HG03280 (cell line): ENCODE measurements around the gene SH3BP2.

Experiments
- ATAC-seq: cut with Tn5 transposase; IDR thresholded peaks from one replicate; pipeline ENCODE4 v1.9.1; 2021; ENCODE audit warnings: mild to moderate bottlenecking, moderate library complexity; ENCODE audit not compliant: unreplicated experiment

The SH3BP2 gene

DNA sequence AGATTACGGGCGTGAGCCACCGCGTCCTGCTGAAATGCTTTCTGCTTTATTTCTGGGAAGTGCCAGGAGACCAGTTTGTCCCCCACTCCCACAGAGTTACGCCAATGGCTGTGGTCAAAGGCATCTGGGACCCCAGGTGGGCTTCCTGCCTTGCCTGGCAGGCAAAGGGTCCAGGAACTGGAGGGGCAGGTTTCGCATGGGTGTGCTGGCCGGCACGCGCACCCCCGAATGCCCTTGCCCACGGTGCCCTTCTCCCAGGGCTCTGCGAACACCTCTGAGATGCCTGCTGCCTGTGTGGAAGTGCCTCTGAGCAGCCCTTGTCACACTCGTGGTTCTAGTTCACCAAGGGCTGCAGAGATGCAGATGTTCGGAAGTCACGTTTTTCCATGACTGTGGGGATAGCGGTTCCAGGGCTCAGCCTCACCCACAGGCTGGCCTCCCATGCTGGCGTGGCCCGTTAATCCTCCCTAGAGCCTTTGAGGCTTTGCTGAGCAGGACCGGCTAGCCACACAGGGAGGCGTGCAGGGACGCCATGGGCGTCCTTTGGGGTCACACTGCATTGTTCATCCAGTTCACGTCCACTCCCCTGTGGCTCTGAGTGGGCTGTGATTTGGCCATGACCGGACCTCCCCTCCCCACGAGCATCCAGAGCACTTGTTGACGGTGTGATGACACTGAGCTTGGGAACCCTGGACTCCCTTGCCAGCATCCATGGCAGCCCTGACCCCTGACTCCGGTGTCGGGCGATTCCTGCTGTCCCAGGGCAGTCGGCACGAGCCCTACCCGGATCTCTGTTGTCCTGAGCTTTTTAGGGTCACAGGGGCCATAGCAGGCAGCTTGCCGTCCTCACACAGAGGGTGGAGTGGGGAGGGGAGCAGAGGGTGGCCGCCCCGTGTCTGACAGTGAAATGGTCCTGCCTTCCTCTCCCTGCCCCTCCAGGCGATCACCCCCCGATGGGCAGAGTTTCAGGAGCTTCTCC is 38.0 kb downstream of the SH3BP2 start:
- no peak for ATAC-seq

DNA sequence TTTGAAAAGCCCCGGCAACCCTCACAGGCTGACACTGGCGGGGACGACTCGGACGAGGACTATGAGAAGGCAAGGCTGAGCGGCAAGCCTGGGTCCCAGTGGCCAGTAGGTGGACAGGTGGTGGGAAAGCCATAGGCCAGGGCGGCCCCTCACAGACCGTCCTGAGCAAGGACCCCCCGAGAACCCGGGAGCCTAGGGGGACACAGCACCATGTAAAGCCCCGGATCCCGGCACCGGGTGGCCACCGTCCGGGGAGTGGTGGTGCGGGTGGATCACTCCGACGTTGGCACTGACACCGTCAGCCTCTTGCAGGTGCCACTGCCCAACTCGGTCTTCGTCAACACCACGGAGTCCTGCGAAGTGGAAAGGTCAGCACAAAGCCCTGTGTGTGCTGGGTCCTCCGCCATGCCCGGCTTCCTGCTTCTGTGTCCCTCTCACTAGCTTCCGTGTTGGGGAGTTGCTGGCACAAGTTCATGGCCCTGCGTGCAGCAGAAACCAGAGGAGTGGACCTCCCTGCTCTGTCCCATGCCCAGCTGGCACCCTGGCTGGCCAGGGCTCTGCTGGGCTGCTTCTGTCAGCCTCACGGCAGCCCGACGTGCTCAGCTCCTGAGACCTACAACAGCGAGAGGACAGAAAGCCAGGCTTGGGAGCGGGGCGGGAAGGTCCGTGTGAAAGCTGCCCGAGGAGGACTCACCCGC is 38.9 kb downstream of the SH3BP2 start:
- ATAC-seq = no peak

GRCh38 chr4:2832309-2832980 is 39.6 kb downstream of the SH3BP2 start:
- ATAC-seq = no peak

DNA sequence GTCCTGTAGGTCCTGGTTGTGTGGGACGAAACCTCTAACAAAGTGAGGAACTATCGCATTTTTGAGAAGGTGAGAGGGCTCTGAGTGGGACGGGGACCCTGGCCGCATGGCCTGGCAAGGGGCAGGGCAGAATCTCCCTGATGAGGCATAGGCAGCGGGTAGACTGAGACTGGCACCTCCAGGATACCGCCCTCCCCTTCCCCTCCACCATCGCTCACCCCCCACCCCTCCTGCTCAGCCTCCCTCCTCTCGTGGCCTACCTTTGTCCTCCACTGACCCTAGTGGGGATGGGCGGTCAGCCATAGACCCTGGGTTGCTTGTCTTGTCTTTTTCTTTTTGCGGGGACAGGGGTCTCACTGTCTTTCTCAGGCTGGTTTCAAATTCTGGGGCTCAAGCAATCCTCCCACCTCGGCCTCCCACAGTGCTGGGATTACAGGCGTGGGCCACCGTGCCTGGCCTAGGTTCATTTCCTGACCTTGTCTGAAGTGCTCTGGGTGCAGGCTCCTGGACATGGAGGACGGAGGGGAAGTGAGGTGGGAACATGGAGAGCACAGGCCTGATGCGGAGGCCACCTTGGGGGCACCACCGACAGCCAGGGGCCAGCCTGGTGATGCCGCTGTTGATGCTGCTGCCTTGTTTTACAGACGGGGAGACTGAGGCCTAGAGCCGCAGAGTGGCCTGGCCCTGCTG is 40.2 kb downstream of the SH3BP2 start:
- no peak for ATAC-seq

- ATAC-seq = no peak
Measured at GRCh38 chr4:2833671-2834000, 40.8 kb downstream of the SH3BP2 start.

- no peak for ATAC-seq
Measured at GRCh38 chr4:2834001-2834921, 41.4 kb downstream of the SH3BP2 start.

- no peak for ATAC-seq
Measured at GRCh38 chr4:2835978-2836377, 43.1 kb downstream of the SH3BP2 start.

DNA sequence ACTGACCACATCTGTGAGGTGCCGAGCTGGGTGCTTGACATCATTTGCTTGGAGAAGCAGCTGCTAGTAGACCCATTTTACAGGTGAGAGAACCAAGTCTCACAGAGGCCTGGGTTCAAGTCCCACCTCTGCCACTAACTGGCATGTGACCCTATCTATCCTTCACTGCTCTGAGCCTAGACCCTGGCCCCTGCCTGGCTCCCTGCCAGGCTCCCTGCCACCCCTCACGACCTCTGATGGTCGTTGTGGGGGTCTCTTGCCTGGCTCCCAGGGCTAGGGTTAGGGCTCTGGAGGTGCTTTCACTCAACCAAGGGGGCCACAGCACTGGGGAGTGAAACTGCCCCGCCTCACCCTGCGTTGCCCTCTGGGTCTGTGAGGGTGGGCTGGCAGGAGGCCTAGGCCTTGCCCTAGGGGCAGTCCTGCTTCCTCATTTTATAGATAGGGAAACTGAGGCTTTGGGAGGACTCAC is 43.5 kb downstream of the SH3BP2 start:
- ATAC-seq = no peak

GRCh38 chr4:2837110-2837903 is 44.4 kb downstream of the SH3BP2 start:
- ATAC-seq = no peak

- no peak for ATAC-seq
Measured at GRCh38 chr4:2837904-2838496, 45.1 kb downstream of the SH3BP2 start.

- ATAC-seq = no peak
Measured at GRCh38 chr4:2839060-2839459, 46.2 kb downstream of the SH3BP2 start.

- no peak for ATAC-seq
Measured at GRCh38 chr4:2842687-2843262, 49.9 kb downstream of the SH3BP2 start.

GRCh38 chr4:2843263-2843940 is 50.5 kb downstream of the SH3BP2 start, which contains the start of gene ADD1:
ADD1 (plus strand) TSS chr4:2843844; CDS start chr4:2875916, 32,072 bp downstream.
- peak; percentile 91 for ATAC-seq

GRCh38 chr4:2843941-2844584 is 51.2 kb downstream of the SH3BP2 start:
- ATAC-seq = peak; percentile 28

DNA sequence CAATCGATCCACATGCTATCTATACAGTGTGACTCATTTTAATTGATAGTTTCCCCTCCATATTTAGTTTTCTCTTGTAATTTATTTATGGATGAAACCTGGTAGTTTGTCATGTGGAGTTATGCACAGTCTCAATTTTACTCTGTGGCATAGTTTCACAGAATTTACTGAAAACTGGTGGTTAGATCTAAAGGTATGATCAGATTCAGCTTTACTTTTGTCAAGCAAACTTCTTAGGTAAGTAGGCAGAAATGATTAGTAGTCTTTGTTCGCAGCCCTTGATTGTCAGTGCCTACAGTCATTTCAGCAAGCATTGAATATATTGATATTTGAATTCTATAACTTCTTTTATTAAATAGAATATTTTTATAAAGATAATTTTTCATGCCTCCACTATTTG is 53.3 kb downstream of the SH3BP2 start:
- no peak for ATAC-seq

DNA sequence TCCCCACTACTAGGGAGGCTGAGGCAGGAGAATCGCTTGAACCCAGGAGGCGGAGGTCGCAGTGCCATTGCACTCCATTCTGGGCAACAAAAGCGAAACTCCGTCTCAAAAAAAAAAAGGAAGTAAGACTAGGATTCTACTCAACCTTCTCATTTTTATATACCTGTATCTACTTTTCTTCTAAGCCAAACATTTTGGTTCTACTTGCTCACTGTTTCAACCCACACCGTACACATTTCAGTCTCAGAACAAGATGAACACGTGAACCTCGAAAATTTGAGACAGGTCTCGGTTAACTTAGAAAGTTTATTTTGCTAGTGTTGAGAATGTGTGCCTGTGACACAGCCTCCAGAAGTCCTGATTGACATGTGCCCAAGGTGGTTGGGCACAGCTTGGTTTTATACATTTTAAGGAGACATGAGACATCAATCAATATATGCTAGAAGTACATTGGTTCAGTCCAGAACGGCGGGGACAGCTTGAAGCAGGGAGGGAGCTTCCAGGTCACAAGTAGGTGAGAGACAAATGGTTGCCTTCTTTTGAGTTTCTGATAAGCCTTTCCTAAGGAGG is 54.5 kb downstream of the SH3BP2 start:
- ATAC-seq = no peak

- ATAC-seq = no peak
Measured at GRCh38 chr4:2848449-2848848, 55.6 kb downstream of the SH3BP2 start.
